GM18498 (cell line): ENCODE results near the gene NUDT3.

Source experiments
- ATAC-seq: cut with Tn5 transposase; IDR thresholded peaks from one replicate; pipeline ENCODE4 v1.9.1; 2021; ENCODE audit warnings: mild to moderate bottlenecking, moderate library complexity; ENCODE audit not compliant: unreplicated experiment

The NUDT3 gene

DNA sequence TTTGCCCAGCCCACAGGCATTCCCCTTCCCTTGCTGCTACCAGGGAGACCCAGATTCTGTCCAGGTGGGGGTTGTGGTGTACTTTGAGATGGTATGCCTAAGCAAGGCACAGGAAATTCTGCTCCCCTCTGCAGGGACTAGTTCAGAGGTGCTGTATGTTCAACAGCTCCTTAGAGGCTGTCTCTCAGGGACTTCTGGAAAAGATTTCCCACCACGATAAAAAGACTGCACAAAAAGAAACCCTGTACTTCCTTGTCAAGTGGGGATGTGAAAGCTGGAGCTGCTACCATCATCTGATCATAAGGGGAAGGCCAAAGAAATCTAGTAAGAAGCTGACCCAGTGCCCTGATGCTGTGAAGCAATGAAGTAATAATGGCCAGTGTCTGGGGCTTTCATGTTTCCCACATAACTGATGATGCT is 92.1 kb downstream of the NUDT3 start:
- ATAC-seq, result no peak

DNA sequence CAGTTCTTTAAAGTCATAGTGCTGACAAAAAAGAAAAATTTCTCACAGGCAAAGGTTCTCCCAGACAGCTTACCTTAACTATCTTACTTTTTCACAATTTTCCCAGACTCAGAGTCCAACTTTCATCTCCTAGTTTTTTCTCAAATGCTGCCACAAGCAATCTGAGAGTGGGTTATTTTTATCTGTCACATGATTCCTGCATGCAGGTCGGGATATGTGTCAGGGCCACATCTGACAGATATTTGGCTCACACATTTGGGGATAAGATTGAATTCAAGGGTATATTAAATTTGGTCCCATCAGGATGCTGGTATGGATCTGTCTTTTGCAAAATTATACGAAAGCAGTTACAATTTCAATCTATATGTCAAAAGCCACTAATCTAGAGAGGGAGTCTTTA is 93.5 kb downstream of the NUDT3 start:
- no peak for ATAC-seq

DNA sequence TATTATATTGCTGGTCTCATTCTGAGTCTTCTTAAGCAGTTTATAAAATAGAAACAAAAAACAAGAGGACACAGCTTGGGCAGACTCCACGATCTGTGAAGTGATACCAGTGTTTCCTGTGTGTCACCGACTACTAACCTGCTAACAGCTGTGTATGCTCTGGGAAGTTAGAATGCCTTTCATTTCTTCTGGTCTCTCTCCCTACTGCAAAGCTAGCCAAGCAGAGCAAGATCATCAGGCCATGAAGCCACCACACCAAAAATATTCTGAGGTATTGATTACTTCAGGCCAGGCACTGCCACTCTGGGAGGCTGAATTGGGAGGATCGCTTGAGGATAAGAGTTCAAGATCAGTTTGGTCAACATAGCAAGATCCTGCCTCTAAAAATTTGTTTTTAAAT is 96.7 kb downstream of the NUDT3 start:
- peak; percentile 84 for ATAC-seq

DNA sequence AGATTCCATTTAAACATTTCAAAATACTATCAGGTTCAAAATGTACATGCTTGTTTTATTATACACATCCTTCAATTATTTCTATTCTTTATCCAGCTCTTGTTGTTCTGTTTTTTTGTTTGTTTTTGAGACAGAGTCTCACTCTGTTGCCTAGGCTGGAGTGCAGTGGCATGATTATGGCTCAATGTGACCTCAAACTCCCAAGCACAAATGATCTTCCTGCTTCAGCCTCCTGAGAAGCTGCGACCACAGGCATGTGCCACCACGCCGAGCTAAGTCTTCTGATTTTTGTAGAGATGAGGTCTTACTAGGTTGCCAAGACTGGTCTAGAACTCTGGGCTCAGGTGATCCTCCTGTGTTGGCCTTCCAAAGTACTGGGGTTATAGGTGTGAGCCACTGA is 99.5 kb downstream of the NUDT3 start:
- no peak for ATAC-seq

DNA sequence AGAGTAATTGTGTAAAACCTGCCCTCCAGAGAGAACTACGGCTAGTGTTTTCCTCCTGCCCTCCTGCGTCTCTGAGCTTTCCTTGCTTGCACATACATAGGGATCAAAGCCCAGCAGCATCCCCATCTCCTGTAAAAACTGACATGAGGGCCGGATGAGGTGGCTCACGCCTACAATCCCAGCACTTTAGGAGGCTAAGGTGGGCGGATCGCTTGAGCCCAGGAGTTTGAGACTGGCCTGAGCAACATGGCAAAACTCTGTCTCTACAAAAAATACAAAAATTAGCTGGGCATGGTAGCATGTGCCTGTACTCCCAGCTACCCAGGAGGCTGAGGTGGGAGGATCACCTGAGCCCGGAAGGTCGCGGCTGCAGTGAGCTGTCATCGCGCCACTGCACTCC is 103.3 kb downstream of the NUDT3 start:
- ATAC-seq, result no peak

DNA sequence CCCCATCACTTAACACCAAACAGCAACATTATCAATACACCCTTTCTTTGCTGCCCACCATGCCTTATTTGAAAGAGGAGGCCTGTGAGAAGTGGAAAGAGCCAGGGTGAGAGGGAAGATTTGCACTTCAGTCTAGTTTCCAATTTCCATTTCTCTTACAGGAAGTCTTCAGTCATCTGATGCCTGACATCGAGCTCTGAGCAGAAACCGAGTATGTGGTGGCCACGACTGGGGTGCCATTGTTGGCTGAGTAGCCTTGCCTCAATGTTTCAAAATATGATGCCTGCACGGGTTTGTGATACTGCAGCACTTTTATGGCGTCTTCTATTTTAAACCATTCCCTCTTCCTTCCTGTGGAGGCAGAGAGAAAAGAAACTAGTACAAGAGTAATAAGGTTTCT is 103.9 kb downstream of the NUDT3 start:
- no peak for ATAC-seq

DNA sequence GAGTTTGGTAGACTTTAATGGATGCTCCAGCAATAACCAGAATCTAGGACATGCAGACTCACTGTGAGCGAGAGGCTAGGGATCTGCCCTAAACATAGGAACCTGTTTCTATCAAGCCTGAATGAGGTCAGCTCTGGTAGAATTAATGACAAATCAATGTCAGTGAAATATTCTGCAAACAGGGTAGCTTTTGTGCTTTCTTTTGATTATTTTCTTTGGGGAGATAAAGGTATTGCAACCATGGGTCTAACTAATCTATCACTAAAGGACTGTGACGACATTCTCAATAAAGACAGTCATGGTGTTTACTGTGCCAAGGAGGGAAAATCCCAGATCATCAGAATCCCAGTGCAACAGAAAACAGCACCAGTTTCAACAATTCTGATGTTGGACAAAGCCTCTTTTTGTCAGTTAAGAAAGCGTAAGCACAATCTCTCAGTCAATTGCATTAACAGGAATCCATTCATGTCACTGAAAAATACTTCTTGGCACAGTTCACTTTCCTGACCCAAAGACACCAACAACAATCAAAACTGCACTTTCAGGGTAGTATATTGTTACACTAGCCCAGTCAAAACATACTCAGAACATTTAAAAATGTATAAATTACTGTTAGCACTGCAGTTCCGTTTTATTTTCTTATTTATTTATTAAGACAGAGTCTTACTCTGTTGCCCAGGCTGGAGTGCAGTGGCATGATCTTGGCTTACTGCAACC is 106.9 kb downstream of the NUDT3 start:
- ATAC-seq, result no peak

DNA sequence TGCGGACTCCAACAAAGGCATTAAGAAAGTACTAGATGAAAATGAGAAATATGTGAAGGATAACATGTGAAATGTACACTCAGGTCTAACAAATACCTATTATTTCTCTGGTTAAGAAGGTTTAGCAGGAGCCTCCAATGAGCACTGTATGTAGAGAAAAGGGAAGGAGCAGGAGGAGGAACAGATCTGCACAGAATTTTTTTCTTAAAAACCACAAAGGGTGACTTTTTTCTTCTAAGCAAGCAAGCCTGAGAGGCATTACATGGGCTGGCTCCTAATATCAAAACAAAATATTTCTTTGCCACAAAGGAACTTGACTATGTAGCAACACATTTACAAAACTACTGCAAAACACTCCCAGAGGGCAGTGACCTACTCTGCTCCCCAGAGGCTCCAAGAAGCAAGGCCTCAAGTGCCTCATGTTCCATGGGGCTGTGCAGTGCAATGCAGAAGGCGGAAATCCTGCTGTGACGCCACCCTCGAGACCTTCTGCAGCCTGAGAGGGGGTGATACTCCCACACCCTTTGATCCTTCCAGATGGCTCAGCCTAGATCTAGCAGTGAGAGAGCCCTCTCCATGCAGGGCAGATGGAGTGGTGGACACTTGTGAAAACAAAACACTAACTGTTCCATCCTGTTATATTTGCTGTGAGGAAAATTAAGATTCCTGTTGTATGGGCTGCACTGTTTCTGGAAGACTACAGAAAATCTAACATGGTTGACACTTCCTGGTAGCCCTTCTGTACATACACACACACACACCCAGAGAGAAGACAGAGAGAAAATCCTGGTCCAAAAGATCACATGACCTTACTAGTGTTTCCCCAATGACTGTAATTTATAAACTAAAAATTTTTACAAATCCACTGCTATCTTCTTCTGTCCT is 107.7 kb downstream of the NUDT3 start:
- ATAC-seq, result no peak

DNA sequence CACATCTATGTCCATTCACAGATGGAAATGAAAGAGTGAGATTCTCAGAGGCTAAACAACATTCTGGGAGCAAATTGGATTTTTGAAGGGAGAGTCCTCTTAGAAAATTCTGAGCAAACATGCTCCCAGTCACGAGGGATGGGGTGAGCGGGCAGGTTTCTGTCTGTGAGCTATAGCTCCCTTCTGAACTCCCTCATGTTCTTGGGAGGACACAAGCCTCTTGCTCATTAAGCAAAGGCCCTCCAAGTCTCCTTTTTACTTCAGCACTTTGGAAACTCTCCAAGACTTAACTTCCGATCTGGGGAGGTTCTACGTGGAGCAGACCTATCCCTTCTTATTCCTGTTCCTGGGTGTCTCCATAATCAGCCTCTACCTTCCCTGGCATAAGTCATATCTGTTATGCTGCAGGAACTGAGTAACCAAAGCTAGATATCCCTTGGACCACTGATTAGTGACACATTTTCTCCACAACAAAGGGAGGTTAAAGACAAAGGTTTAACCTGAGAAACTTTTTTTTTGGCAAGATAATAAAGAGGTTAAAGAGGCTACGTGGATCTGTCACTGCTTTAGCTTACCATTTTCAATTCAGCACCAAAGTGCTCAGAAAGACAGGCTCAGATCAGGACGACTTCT is 110.7 kb downstream of the NUDT3 start:
- ATAC-seq, result no peak

DNA sequence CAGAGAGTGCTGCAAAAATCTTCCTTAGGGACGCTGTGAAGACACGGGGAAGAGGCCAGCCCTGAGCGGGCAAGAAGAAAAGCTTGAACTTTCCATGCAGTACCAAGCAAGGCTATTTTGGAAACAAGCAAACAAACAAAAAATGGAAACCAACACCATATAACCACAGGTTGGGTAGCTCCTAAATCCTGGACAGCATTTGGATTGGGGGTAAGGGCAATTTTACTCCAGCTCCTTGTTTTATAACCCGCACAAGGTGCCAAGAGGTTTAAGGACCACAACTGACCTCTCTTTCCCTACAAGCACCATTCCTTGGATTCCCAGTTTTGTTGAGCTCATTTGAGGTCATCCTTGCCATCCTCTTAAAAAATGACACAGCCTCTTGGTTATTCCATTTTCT is 112.3 kb downstream of the NUDT3 start:
- ATAC-seq, result no peak

DNA sequence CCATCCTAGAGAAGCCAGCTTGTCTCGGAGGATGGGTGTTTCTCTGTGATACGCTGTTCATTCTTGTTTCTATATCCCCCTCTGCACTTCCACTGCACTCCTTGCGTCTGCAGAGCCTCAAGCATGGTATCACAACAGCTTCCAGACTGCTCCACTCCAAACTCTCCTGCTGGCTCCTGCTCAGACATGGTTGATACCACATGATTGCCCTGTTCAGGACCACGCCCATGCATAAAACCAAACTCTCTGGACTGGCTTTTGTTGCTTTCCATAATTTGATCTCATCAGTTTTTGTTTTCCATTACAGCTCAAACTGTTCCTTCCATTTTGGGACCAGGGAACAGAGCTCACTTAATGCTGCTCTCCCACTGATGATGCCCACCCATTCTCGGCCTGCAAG is 113.6 kb downstream of the NUDT3 start:
- no peak for ATAC-seq

DNA sequence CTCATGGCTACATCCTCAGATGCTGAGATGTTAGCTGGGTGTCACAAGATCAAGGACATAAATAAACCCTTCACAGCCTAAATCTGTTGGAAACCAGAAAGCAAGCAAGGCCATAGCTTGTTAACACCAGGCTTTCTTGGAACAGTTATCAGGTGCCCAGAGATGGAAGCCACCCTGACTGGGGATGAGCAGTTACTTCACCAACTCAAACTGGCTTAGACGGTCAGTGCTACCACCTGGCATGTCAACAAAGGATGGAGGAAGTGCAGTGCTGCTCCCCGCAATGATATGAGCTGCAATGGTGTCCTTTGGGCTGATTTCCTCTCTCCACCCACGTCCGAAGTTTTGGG is 114.7 kb downstream of the NUDT3 start:
- ATAC-seq, result no peak

DNA sequence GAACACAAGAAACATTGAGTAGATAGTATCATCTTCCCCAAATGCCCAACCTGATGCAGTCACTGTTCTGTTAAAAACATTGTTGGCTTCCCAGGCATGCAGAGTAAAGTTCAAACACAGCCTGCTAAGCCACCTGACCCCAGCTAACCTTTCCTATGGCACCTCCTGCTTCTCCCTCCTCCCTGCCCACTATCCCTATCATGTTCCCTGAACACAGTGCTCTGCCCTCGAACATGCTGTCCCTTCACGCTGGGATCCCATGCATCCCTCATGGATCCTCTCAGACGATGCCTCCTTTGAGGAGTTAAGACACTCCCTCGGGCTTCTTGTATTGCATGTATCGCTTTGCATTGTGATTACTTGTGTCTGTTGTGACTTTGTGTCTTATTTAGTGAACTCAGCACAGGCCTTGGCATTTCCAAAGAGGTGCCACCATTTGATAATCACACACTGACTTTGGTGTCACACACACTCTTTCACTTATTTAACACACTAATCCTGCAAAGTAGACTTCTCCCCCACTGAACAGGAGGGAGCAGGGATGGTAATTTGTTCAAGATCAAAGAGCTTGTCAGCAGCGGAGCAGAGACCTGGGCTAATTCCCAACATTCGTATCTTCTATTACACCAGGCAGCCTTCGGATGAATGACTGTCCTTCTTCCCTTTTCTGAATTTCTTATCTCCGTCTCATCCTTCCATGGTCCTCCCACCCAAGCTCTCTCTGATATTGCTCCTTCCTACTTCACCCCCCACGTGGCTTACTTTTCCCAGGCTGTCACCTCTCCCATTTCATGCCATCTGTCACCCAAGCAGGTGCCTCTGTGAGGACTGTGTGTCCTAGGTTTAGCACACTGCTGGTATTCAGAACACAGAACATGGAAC is 115.3 kb downstream of the NUDT3 start:
- ATAC-seq, result no peak

DNA sequence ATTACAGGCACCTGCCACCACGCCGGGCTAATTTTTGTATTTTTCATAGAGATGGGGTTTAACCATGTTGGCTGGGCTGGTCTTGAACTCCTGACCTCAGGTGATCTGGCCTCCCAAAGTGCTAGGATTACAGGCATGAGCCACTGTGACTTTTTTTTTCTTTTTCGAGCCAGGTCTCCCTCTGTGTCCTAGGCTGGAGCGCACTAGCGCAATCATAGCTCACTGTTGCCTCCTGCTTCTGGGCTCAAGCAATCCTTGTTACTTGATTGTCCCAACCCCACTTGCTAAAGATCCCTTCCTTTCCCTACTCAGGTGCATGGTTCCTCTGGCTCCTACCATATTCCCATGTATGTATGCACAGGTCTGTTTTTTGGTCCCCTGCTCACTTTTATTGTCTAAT is 116.3 kb downstream of the NUDT3 start:
- ATAC-seq, result no peak

DNA sequence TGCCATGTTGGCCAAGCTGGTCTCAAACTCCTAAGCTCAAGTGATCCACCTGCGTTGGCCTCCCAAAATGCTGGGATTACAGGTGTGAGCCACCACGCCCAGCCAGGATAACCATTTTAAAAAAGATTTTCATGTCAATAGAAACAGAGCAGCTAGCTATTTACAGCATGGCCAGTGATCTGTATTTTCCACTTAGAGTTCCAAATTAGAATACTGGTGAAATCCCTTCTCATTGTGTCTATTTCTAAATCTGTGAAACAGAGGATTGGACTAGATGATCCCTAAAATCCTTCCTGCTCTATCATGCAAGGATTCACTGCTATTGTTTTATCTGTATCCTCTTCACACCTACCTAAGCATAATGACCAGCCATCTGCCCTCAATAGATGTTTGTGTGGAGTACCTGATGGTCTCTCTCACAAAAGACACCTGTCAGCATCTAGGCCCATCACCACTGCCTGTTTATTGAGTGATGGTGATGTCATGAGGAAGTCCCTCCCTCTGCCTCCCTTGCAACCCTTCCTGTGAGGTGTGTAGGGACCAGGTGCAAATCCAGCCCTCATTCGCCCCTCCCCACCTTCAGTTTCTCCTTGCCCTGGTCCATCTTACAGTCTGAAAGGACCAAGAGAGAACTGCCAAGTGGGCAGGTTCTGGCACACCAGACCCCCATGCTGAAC is 117.2 kb downstream of the NUDT3 start:
- no peak for ATAC-seq

DNA sequence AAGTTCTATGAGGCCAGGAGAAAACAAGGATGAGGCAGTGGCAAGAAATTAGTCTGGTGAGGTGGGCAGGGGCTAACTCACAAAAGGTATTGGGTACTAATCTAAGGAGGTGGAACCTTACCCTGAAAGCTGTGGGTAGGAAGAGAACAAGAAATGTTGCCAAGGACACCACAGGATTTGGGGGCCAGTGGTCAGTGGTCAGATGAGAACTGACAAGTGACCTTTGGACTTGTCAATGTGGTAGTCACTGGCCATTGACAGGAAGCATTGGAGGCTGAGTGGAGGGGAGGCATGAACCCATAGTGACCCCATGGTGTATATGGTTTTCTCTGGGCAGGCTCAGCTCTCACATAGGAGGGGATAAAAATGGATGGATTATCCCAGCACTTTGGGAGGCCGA is 118.3 kb downstream of the NUDT3 start:
- no peak for ATAC-seq

DNA sequence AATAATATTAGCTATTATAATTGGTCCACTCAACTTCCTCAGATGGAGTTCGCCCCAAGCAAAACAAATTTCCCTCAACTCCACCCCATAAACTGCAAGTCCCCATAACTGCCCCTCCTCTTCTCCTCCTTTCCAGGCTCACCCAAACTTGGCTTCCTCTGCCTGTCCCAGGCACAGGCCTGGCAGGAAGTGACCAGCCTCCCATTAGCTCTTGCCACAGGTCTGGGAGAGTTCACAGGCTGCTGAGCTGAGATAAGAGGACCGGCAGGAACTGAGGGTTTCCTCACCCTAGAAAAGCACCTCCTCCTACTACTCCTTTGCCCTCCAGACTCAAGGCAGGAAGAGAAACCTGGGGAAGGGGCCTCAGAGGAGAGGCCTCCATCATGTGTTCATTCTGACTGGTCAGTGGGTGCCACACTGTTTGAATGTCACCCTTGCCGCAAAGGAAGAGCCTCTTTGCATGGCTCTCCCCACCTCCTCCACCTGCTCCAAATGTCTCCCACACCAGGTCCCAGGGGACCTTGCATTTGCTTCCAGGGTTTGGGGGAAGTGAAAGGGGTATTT is 119.1 kb downstream of the NUDT3 start:
- ATAC-seq, result no peak

DNA sequence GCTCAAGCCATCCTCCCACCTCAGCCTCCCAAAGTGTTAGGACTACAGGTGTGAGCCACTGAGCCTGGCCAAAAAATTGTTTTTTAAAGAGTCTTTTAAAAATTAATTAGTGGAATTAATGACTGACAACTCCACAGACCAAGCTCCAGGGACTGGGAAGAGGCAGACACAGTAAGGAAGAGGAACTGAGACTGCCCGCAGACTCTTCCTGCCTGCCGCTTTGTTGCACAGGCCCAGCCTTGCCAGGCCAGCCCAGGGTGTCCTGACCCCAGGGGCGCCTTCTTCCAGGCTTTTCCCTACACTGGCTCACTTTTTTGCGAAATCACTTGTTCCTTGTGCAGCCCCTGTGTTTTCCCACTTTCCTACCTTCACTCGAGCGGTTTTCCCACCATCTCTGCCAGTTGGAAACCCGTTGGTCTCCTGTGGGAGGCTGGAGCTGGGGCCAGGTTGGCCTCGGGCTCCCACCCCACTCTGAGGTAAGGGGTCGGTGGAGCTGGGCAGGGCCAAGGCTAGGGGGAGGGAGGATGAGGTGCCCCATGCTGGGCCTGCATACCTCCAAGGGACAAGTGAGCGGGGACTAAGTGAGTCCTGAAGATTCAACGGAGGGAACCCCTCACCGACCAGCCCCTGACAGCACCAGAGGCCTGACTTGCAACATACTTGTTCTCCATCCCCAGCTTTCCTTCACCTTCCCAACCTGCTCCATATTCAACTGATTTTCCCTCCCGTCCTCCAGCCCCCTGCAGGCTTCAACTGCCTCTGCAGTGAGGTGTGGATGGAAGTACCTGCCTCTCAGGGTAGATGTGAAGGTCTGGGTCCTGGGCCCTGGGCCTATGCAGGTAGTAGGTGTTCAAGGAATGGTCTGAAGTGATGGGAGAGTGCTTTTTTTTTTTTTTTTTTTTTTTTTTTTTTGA is 120.2 kb downstream of the NUDT3 start:
- ATAC-seq, result no peak
